Heart right ventricle (tissue), 16 donors: ENCODE results near the gene LONP2. TPM values are rescaled to one million over a fixed set of nuclear protein-coding genes. Genes with fewer than 3 reads are reported as not detected.

Source experiments
- ATAC-seq, 8 donors: fragments of 200-7000 bp; cut with Tn5 transposase; one replicate each; pipeline ENCODE4 v1.9.1; 2020; ENCODE audit warnings: mild to moderate bottlenecking in 8 of 8, moderate library complexity in 8 of 8, moderate number of reproducible peaks in 1 of 8
- DNase-seq, 2 donors: peaks; one replicate each; pipeline ENCODE4 v3.0.0-alpha.2; 2020
- H3K27ac ChIP-seq, 10 donors: fragments of 200-600 bp; sonication (generic) in 2 of 10; one replicate each; pipeline versions ENCODE4 v1.5.0 to v1.8.0; 2020 to 2022; ENCODE audit warnings: mild to moderate bottlenecking in 3 of 10
- H3K27me3 ChIP-seq, 7 donors: fragments of 200-600 bp; one replicate each; pipeline ENCODE4 v1.8.0; 2021 to 2022; ENCODE audit warnings: mild to moderate bottlenecking in 2 of 7
- H3K36me3 ChIP-seq, 9 donors: fragments of 200-600 bp; sonication (generic) in 1 of 9; one replicate each; pipeline versions ENCODE4 v1.5.0 to v1.8.0; 2020 to 2022; ENCODE audit warnings: mild to moderate bottlenecking in 2 of 9
- H3K4me1 ChIP-seq, 9 donors: fragments of 200-600 bp; sonication (generic) in 1 of 9; one replicate each; pipeline versions ENCODE4 v1.5.0 to v1.8.0; 2020 to 2022; ENCODE audit warnings: mild to moderate bottlenecking in 4 of 9
- H3K4me3 ChIP-seq, 10 donors: fragments of 200-600 bp; sonication (generic) in 2 of 10; one replicate each; pipeline versions ENCODE4 v1.5.0 to v1.8.0; 2020 to 2022; ENCODE audit warnings: mild to moderate bottlenecking in 7 of 10, moderate library complexity in 2 of 10
- H3K9me3 ChIP-seq, 11 donors: fragments of 200-600 bp in 10 of 11; sonication (generic) in 2 of 11; one replicate each; pipeline versions ENCODE4 v1.5.0 to v1.8.0; 2013 to 2022; ENCODE audit warnings: mild to moderate bottlenecking in 2 of 11, control low read depth in 1 of 11, moderate library complexity in 1 of 11
- CTCF ChIP-seq, 9 donors: fragments of 200-600 bp; sonication (generic) in 2 of 9; IDR thresholded peaks; one replicate each; pipeline versions ENCODE4 v1.5.0 to v1.8.0; 2021 to 2022; ENCODE audit warnings: antibody characterized with exemption in 9 of 9, mild to moderate bottlenecking in 5 of 9, moderate library complexity in 1 of 9
- WGBS, 2 donors: extraction: QIAGEN DNeasy Blood & Tissue Kit; methylation state at CpG; one replicate each; pipeline ENCODE4 v1.1.7; 2013; ENCODE audit warnings: inconsistent platforms in 1 of 2; 5-methylcytosine and 5-hydroxymethylcytosine counted together
- intact Hi-C, 10 donors: fragments of 100-400 bp; cut with DNase I; formaldehyde crosslinking; loops; one replicate each; pipeline versions ENCODE4 v1.11.1 to v1.14.2; 2022
- polyA plus RNA-seq, 2 donors: library from polyadenylated mRNA; stranded (reverse); fragments of 200-250 nt; gene quantifications; one replicate each; pipeline ENCODE4 v1.2.3, GENCODE V29; 2013
- total RNA-seq, 10 donors: library from RNA; stranded (reverse); fragmentation: NEBNext Ultra II Directional in 3 of 10; extraction: Animal tissue kit (Norgen Biotek cat#: 25700) in 3 of 10; gene quantifications; one replicate each; pipeline versions ENCODE4 v1.2.1 to v1.2.4, GENCODE V29; 2021 to 2023
- donor health status: Arrhythmogenic right ventricular cardiomyopathy.
- donor health status: ischemic (EF 13 %, LVEDD 7.1; RV severe dilation, severe dysfunction).
- donor health status: healthy with polysubstance abuse.
- donor health status: DM: no; HTN: yes; CAD: no.
- donor health status: DM: no; HTN: no; CAD: no.
- donor health status: ischemic (EF 25% LVEDD 6.9; RV normal size, moderate dysfunction).
- donor health status: ischemic (EF 25% LVEDD 5.7; RV mildly dilated, moderate dysfunction).
- donor health status: healthy.
- donor health status: DM: yes; HTN: yes; CAD: no.
- donor health status: Ischemic cardiomyopathy.
- donor health status: ischemic (EF 35%, LVEDD 5.7; RV mildly dilated, moderate dysfunction).
- donor health status: nonischemic (EF 11% LVEDD 7.7; RV severe dilation, severe dysfunction).
- donor health status: DM: yes; HTN: yes; CAD: no.
- donor health status: PGD.
- donor health status: ischemic (EF 29% LVEDD 5.4; RV normal size, mild dysfunction).
- donor health status: nonischemic (EF 23%, LVEDD 6.1; RV moderate dilation, normal function).

LONP2 gene
- total and polyA plus RNA-seq, 12 donors = 16.5 to 86.6 (median 74.5) TPM

GRCh38 chr16:48225456-48225855, 18.6 kb upstream of the LONP2 start:
- no peaks in the 10 kb centered on the region for H3K9me3 ChIP-seq
- no peak overlapping the region for H3K27ac ChIP-seq
- no peak for DNase-seq
- H3K36me3 ChIP-seq = no peaks in the 10 kb centered on the region
- TF ChIP-seq CTCF (IDR thresholded peaks at IDR 0.05) = no peak
- no peaks in the 10 kb centered on the region for H3K4me1 ChIP-seq
- H3K27me3 ChIP-seq = peaks cover 0 to 6% (median 0%) of the 10 kb centered on the region in 7 donors
- no peak for ATAC-seq
- intact Hi-C loops = no loop called here
- WGBS, 2 donors = 79 to 80% methylated on average over 5 of the region's 5 CpGs
- H3K4me3 ChIP-seq = no peak overlapping the region

GRCh38 chr16:48231727-48232492, 12.2 kb upstream of the LONP2 start:
- Histone ChIP-seq H3K36me3 (no peaks in the 10 kb centered on the region), H3K27me3 (no peaks in the 10 kb centered on the region), H3K9me3 (no peaks in the 10 kb centered on the region), H3K4me1 (peaks cover 0 to 8% (median 0%) of the 10 kb centered on the region in 9 donors), H3K4me3 (no peak overlapping the region), H3K27ac (no peak overlapping the region)
- TF ChIP-seq CTCF (IDR thresholded peaks at IDR 0.05) = peak in 7 of 9 donors; percentile 27 to 53 (median 36)
- DNase-seq (peak in 1 of 2 donors; percentile 10), ATAC-seq (peak in 5 of 8 donors; percentile 28 to 61 (median 41))
- WGBS, 2 donors = 74 to 75% methylated on average over 11 of the region's 11 CpGs
- intact Hi-C loops = loop anchor here in 6 of 10 donors (5.0 to 10.0 kb wide), 3 partner anchors 303 to 400 kb away; no protein-coding TSS in a partner anchor

- no peaks in the 10 kb centered on the region for H3K27me3 ChIP-seq
- no peaks in the 10 kb centered on the region for H3K36me3 ChIP-seq
- no peak overlapping the region for H3K4me3 ChIP-seq
- no peaks in the 10 kb centered on the region for H3K9me3 ChIP-seq
- ATAC-seq (no peak), DNase-seq (no peak)
- TF ChIP-seq CTCF (IDR thresholded peaks at IDR 0.05) = no peak
- H3K27ac ChIP-seq = no peak overlapping the region
- 97 to 98% methylated on average over 2 of the region's 2 CpGs for WGBS, 2 donors
- intact Hi-C loops = loop anchor here in 6 of 10 donors (5.0 to 10.0 kb wide), 3 partner anchors 302 to 400 kb away; no protein-coding TSS in a partner anchor
- peaks cover 0 to 10% (median 0%) of the 10 kb centered on the region in 9 donors for H3K4me1 ChIP-seq
These were observed 11.5 kb upstream of the LONP2 start for GRCh38 chr16:48232493-48233040.

GRCh38 chr16:48234630-48235029, 9.5 kb upstream of the LONP2 start:
- Histone ChIP-seq H3K4me1 (peaks cover 0 to 10% (median 0%) of the 10 kb centered on the region in 9 donors), H3K9me3 (no peaks in the 10 kb centered on the region), H3K36me3 (no peaks in the 10 kb centered on the region), H3K27ac (no peak overlapping the region), H3K4me3 (no peak overlapping the region), H3K27me3 (no peaks in the 10 kb centered on the region)
- intact Hi-C loops = loop anchor here in 6 of 10 donors (5.0 to 10.0 kb wide), 3 partner anchors 300 to 398 kb away; no protein-coding TSS in a partner anchor
- ATAC-seq = no peak
- no peak for TF ChIP-seq CTCF (IDR thresholded peaks at IDR 0.05)
- DNase-seq = no peak
